Neural cell (in vitro differentiated cells): ENCODE measurements around the gene DNAI4. TPM values are rescaled to one million over a fixed set of nuclear protein-coding genes. Genes with fewer than 3 reads are reported as not detected.

ENCODE experiments used
- H2AFZ ChIP-seq: fragments of 200-600, 300-800 bp; sonication (generic), shearing (Covaris generic); 2 replicates; pipeline ENCODE4 v1.6.0; 2014; ENCODE audit warnings: low read depth, mild to moderate bottlenecking, antibody characterized with exemption, low read length, moderate library complexity
- H3F3A ChIP-seq: fragments of 200-600 bp; shearing (Covaris generic); 2 replicates; pipeline ENCODE4 v1.6.1; 2016; ENCODE audit warnings: mild to moderate bottlenecking, moderate library complexity, mixed read lengths, antibody characterized with exemption, low read length; ENCODE audit not compliant: insufficient read depth, poor library complexity, severe bottlenecking
- H3K27ac ChIP-seq: fragments of 200-600, 300-800 bp; sonication (generic), shearing (Covaris generic); 2 replicates; pipeline ENCODE4 v1.5.1; 2014; ENCODE audit warnings: mild to moderate bottlenecking, low read length, moderate library complexity
- H3K27me3 ChIP-seq: fragments of 300-800, 200-600 bp; sonication (generic), shearing (Covaris generic); 2 replicates; pipeline ENCODE4 v1.6.0; 2014; ENCODE audit warnings: mild to moderate bottlenecking, low read depth, low read length, moderate library complexity; ENCODE audit not compliant: insufficient read depth
- H3K36me3 ChIP-seq: fragments of 300-800, 200-600 bp; sonication (generic), shearing (Covaris generic); 2 replicates; pipeline ENCODE4 v1.5.1; 2014; ENCODE audit warnings: mild to moderate bottlenecking, antibody characterized with exemption, low read length, moderate library complexity; ENCODE audit not compliant: insufficient read depth
- H3K4me2 ChIP-seq: fragments of 300-800, 200-600 bp; sonication (generic), shearing (Covaris generic); 2 replicates; pipeline ENCODE4 v1.6.0; 2014; ENCODE audit warnings: mild to moderate bottlenecking, low read length
- H3K4me3 ChIP-seq: fragments of 300-800, 200-600 bp; sonication (generic), shearing (Covaris generic); 2 replicates; pipeline ENCODE4 v1.5.1; 2014; ENCODE audit warnings: mild to moderate bottlenecking, low read length, moderate library complexity
- H3K79me2 ChIP-seq: fragments of 200-600 bp; shearing (Covaris generic); replicated peaks from 2 replicates; pipeline ENCODE4 v1.6.0; 2014; ENCODE audit warnings: mild to moderate bottlenecking, low read length, moderate library complexity; ENCODE audit not compliant: insufficient read depth
- H3K9ac ChIP-seq: fragments of 300-800, 200-600 bp; sonication (generic), shearing (Covaris generic); 2 replicates; pipeline ENCODE4 v1.6.1; 2016; ENCODE audit warnings: mild to moderate bottlenecking, low read length, mixed read lengths
- H3K9me2 ChIP-seq: fragments of 200-600 bp; shearing (Covaris generic); 2 replicates; pipeline ENCODE4 v1.6.1; 2016; ENCODE audit warnings: mild to moderate bottlenecking, low read length, mixed read lengths; ENCODE audit not compliant: insufficient read depth
- H3K9me3 ChIP-seq: fragments of 200-600, 300-800 bp; sonication (generic), shearing (Covaris generic); 2 replicates; pipeline ENCODE4 v1.6.1; 2016; ENCODE audit warnings: mild to moderate bottlenecking, mixed run types, low read length, moderate library complexity, mixed read lengths
- H4K20me1 ChIP-seq: fragments of 200-600 bp; shearing (Covaris generic); 2 replicates; pipeline ENCODE4 v1.6.1; 2016; ENCODE audit warnings: mild to moderate bottlenecking, mixed run types; ENCODE audit not compliant: insufficient read depth
- CTCF ChIP-seq: fragments of 450-650 bp; IDR thresholded peaks from 2 replicates; pipeline ENCODE4 v1.5.1; 2014; ENCODE audit warnings: antibody characterized with exemption, mild to moderate bottlenecking, moderate library complexity; ENCODE audit not compliant: poor library complexity, severe bottlenecking
- EP300 ChIP-seq: fragments of 450-650 bp; conservative IDR thresholded peaks from 2 replicates; pipeline ENCODE4 v1.6.1; 2014; ENCODE audit warnings: antibody characterized with exemption, mild to moderate bottlenecking, moderate library complexity; ENCODE audit not compliant: poor library complexity, severe bottlenecking
- EZH2 ChIP-seq: fragments of 200-600, 300-800 bp; shearing (Covaris generic), sonication (generic); IDR thresholded peaks from 2 replicates; pipeline ENCODE4 v1.6.1; 2014; ENCODE audit warnings: antibody characterized with exemption, low read length, borderline replicate concordance, mild to moderate bottlenecking; ENCODE audit not compliant: insufficient read depth, poor library complexity, severe bottlenecking
- MXI1 ChIP-seq: fragments of 450-650 bp; conservative IDR thresholded peaks from 2 replicates; pipeline ENCODE4 v1.6.1; 2014; ENCODE audit warnings: antibody characterized with exemption, mild to moderate bottlenecking; ENCODE audit not compliant: poor library complexity, severe bottlenecking
- POLR2AphosphoS5 ChIP-seq: IDR thresholded peaks from 2 replicates; pipeline ENCODE4 v1.6.1; 2012
- RAD21 ChIP-seq: fragments of 450-650 bp; conservative IDR thresholded peaks from 2 replicates; pipeline ENCODE4 v1.6.1; 2014; ENCODE audit warnings: antibody characterized with exemption, mild to moderate bottlenecking, moderate library complexity
- SMC3 ChIP-seq: fragments of 450-650 bp; conservative IDR thresholded peaks from 2 replicates; pipeline ENCODE4 v1.6.1; 2014; ENCODE audit warnings: antibody characterized with exemption, mild to moderate bottlenecking, moderate library complexity; ENCODE audit not compliant: poor library complexity
- TAF1 ChIP-seq: IDR thresholded peaks from 2 replicates; pipeline ENCODE4 v1.6.1; 2012; ENCODE audit warnings: low read depth
- polyA plus RNA-seq: library from polyadenylated mRNA; depleted of rRNA; stranded (reverse); fragments of >200 nt; gene quantifications from 2 replicates; pipeline ENCODE4 v1.2.3, GENCODE V29; 2014
- TF ChIP-seq, protein P1 (sequence below): IDR thresholded peaks from 2 replicates; pipeline ENCODE4 v1.6.1; 2012; ENCODE audit warnings: borderline replicate concordance

Gene DNAI4
- polyA plus RNA-seq, 1 donor from 2014 or later: 4.5 TPM

DNA sequence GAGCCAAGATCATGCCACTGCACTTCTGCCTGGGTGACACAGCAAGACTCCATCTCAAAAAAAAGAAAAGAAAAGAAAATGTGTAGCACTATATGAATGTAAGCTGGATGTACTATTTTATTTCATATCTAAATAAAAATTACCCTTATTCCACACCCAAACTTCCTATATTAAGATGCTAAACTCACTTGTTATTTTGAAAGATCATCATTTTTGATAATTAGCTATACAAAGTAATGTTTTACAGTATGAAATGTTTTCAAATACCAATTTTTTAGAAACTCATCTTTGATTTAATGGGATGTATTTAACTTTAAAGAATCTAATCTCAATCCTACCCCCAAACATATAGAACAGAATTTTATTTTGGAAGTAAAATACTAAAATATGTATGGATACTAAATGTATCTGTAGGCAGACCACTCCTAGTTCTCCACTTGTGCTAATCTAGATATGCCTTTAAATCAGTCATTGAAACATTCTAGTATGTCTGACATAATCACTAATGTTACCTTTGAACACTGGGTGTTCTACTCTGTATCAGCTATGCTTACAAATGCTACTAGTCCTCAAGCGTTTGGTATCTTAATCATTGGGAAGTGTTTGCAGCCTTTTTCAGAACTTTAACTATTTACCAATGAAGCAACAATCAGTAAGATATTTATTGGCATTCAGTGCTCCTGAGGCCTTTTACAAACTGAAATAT lies 13.0 kb upstream of the DNAI4 start:
- Histone ChIP-seq H3K27me3 (no peaks in the 10 kb centered on the region), H3K9ac (no peak overlapping the region), H2AFZ (no peak overlapping the region), H3K36me3 (no peaks in the 10 kb centered on the region), H4K20me1 (no peaks in the 10 kb centered on the region), H3K9me3 (no peaks in the 10 kb centered on the region), H3K27ac (no peak overlapping the region), H3K4me2 (no peak overlapping the region), H3K4me3 (no peak overlapping the region), H3K79me2 (peaks cover 44% of the 10 kb centered on the region), H3K9me2 (no peaks in the 10 kb centered on the region), H3F3A (no peaks in the 10 kb centered on the region)
- TF ChIP-seq, protein P1, sequence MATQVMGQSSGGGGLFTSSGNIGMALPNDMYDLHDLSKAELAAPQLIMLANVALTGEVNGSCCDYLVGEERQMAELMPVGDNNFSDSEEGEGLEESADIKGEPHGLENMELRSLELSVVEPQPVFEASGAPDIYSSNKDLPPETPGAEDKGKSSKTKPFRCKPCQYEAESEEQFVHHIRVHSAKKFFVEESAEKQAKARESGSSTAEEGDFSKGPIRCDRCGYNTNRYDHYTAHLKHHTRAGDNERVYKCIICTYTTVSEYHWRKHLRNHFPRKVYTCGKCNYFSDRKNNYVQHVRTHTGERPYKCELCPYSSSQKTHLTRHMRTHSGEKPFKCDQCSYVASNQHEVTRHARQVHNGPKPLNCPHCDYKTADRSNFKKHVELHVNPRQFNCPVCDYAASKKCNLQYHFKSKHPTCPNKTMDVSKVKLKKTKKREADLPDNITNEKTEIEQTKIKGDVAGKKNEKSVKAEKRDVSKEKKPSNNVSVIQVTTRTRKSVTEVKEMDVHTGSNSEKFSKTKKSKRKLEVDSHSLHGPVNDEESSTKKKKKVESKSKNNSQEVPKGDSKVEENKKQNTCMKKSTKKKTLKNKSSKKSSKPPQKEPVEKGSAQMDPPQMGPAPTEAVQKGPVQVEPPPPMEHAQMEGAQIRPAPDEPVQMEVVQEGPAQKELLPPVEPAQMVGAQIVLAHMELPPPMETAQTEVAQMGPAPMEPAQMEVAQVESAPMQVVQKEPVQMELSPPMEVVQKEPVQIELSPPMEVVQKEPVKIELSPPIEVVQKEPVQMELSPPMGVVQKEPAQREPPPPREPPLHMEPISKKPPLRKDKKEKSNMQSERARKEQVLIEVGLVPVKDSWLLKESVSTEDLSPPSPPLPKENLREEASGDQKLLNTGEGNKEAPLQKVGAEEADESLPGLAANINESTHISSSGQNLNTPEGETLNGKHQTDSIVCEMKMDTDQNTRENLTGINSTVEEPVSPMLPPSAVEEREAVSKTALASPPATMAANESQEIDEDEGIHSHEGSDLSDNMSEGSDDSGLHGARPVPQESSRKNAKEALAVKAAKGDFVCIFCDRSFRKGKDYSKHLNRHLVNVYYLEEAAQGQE: no peak
- TF ChIP-seq CTCF (no peak), EP300 (no peak), RAD21 (no peak), SMC3 (no peak), MXI1 (no peak), POLR2AphosphoS5 (no peak), EZH2 (no peak), TAF1 (no peak)

DNA sequence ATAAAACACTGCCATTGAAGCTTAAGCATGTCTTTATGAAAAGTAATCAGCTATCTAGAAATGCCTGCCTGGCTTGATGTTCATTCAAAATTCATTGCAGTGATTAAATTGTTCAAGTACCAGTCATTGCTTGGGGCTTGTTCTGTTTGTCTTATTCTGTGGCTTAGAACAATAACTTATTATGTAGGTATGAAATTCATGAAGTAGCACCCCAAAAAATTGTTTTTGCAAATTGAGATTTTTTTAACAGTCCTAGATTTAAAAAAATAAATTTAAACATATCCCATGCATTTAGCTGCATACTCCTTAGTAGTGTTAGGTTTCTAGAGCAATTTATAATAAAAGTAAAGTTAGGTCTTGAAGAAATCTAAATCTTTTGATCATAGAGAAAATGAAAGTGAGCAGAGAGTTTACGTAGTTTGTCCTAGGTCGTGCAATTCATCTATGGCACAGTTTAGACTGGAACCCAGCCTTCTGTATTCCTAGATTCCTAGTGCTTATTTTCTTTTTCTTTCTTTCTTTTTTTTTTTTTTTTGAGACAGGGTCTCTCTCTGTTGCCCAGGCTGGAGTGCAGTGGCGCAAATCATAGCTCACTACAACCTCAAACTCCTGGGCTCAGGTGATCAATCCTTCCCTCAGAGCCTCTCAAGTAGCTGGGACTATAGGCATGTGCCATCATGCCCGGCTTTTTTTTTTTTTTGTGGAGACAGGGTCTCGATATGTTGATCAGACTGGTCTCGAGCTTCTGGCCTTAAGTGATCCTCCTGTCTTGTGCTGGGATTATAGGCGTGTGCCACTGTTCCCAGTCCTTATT lies 9.4 kb upstream of the DNAI4 start:
- H3K4me3 ChIP-seq: no peak overlapping the region
- peaks cover 55% of the 10 kb centered on the region for H3K79me2 ChIP-seq
- no peaks in the 10 kb centered on the region for H3F3A ChIP-seq
- no peak overlapping the region for H3K9ac ChIP-seq
- no peaks in the 10 kb centered on the region for H3K9me2 ChIP-seq
- no peak overlapping the region for H3K4me2 ChIP-seq
- H2AFZ ChIP-seq: no peak overlapping the region
- H3K9me3 ChIP-seq: no peaks in the 10 kb centered on the region
- H3K27ac ChIP-seq: no peak overlapping the region
- no peaks in the 10 kb centered on the region for H4K20me1 ChIP-seq
- H3K36me3 ChIP-seq: no peaks in the 10 kb centered on the region
- TF ChIP-seq, protein P1: no peak
- no peak for TF ChIP-seq MXI1
- no peaks in the 10 kb centered on the region for H3K27me3 ChIP-seq
